Measurements from ENCODE around the gene IER5L.

The IER5L gene

GRCh38 chr9:129156163-129156562 is 21.9 kb downstream of the IER5L start:
- no peak overlapping the region for H3K27ac ChIP-seq
- TF ChIP-seq ZFX (IDR thresholded peaks at IDR 0.05; ENCODE audit: borderline replicate concordance) = no peak
- TF ChIP-seq, protein P1, sequence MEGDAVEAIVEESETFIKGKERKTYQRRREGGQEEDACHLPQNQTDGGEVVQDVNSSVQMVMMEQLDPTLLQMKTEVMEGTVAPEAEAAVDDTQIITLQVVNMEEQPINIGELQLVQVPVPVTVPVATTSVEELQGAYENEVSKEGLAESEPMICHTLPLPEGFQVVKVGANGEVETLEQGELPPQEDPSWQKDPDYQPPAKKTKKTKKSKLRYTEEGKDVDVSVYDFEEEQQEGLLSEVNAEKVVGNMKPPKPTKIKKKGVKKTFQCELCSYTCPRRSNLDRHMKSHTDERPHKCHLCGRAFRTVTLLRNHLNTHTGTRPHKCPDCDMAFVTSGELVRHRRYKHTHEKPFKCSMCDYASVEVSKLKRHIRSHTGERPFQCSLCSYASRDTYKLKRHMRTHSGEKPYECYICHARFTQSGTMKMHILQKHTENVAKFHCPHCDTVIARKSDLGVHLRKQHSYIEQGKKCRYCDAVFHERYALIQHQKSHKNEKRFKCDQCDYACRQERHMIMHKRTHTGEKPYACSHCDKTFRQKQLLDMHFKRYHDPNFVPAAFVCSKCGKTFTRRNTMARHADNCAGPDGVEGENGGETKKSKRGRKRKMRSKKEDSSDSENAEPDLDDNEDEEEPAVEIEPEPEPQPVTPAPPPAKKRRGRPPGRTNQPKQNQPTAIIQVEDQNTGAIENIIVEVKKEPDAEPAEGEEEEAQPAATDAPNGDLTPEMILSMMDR (IDR thresholded peaks at IDR 0.05) = no peak

DNA sequence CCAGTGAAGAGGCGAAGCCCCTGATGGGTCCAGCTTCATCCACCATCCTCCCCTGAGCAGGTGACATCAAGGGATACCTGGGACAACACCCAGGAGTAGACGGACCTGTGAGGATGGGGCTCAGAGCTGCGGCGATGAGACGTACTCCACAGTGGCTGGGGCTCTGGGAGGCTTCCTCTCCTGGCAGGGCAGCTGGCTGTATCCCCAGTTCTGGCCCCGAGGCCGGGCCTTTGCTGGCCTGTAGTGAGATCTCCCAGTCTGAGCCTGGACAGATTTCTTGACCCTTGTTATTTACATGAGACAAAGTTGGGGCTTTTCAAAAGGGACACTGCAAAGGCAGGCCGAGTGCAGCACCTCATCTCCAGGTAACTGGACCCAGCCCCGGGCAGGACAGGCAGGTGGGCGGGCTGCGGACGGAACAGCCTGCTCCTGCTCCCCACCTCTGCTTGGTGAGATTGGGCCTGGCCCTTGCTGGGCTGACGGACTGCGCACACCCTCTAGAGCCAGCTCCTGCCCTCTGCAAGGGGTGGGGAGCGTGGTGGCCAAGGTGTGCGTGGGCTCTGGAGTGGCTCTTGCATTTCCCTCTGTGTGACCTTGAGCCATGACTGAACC is 23.1 kb downstream of the IER5L start:
- no peak overlapping the region for H3K27ac ChIP-seq
- TF ChIP-seq, protein P1 (IDR thresholded peaks at IDR 0.05) = no peak
- no peak for TF ChIP-seq ZFX (IDR thresholded peaks at IDR 0.05; ENCODE audit: borderline replicate concordance)

- TF ChIP-seq, protein P1 (IDR thresholded peaks at IDR 0.05) = no peak
- TF ChIP-seq ZFX (IDR thresholded peaks at IDR 0.05; ENCODE audit: borderline replicate concordance) = no peak
Observed at GRCh38 chr9:129151469-129151868, 26.6 kb downstream of the IER5L start.

GRCh38 chr9:129150672-129151211 is 27.3 kb downstream of the IER5L start:
- H3K27ac ChIP-seq = no peak overlapping the region
- TF ChIP-seq, protein P1 (IDR thresholded peaks at IDR 0.05) = no peak
- TF ChIP-seq ZFX (IDR thresholded peaks at IDR 0.05; ENCODE audit: borderline replicate concordance) = no peak

More at GRCh38 chr9:129151469-129151868, 26.6 kb downstream of the IER5L start:
- H3K27ac ChIP-seq = no peak overlapping the region

DNA sequence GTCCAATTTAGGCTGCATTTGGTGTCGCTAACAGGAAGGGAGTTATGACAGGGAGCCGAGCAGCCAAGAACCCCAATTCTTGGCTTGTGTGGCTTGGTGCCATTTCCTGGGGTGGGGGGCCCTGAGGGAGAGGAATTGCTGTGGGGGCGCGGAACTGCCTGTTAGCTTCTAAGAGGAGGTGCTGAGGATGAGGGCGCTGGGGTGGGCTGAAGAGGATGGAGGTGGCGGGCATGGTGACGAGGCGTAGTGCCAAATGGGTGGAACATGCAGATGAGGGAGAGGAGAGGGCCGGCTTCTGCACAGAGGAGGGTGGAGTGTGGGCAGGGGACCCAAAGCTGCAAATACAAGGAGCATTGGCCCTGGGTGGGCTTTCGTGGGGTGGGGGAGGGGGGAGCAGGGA is 27.9 kb downstream of the IER5L start:
- TF ChIP-seq, protein P1 (IDR thresholded peaks at IDR 0.05) = no peak
- TF ChIP-seq ZFX (IDR thresholded peaks at IDR 0.05; ENCODE audit: borderline replicate concordance) = no peak
- H3K27ac ChIP-seq = no peak overlapping the region

DNA sequence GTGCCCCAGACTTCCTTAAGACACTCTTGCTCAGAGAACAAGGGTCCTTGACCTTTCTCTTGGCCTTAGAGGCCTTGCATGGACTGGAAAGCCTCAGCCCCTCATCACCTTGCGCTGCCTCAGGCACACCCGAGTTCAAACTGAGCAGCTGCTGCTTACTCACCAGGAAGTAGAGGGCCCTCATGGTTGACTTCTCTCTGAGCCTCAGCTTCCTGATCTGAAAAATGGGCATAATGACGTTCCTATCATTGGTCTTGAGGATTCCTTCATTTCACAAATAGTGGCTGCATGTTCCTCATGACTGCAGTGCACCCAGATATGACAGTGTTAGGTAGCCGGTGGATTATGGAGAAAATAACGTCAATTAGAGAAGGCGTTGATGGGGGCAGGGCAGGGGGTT is 28.6 kb downstream of the IER5L start:
- no peak overlapping the region for H3K27ac ChIP-seq
- no peak for TF ChIP-seq ZFX (IDR thresholded peaks at IDR 0.05; ENCODE audit: borderline replicate concordance)
- TF ChIP-seq, protein P1 (IDR thresholded peaks at IDR 0.05) = no peak

DNA sequence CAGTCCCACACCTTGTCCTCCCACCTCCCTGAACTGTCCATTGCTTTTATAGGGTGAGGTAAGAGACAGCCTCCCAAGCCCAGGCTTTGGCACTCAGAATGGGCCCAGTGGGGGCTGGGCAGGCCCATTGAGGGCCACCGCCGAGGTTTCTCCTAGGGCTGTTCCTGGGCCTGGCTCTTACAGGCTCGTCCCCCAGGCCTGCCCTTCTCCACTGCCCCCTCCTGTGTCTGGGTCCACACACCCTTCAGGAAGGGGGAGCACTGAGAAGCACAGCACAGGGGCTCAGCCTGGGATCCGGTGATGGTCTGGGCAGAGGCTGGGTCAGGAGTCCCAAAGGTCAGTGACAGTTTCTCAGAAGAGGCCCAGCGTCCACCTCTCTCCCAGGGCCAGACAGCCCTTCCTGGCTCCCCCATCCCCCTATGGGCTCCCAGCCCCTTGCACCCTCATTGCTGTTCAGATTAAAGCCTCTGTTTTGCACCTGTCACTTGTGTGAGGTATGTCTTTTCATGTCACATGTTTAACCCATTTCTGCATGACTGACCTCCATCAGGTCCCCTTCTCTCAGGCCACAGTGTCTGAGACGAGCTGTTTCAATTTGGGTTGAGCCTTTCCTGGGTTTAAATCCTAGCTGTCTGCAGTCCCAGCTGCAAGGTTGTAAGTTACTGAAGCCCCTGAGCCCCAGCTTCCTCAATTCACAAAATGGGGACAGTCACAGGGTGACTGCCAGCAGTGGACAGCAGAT is 29.4 kb downstream of the IER5L start:
- TF ChIP-seq, protein P1 (IDR thresholded peaks at IDR 0.05) = no peak
- TF ChIP-seq ZFX (IDR thresholded peaks at IDR 0.05; ENCODE audit: borderline replicate concordance) = no peak

More for the DNA sequence above, 29.4 kb downstream of the IER5L start:
- no peak overlapping the region for H3K27ac ChIP-seq

All from 22Rv1 (cell line).